Left colon (tissue), 2 donors: ENCODE measurements around the gene TMPRSS6. TPM values are rescaled to one million over a fixed set of nuclear protein-coding genes. Genes with fewer than 3 reads are reported as not detected.

Source experiments
- ATAC-seq: fragments of 200-7000 bp; cut with Tn5 transposase; one replicate; pipeline ENCODE4 v1.9.1; 2020; ENCODE audit warnings: mild to moderate bottlenecking, moderate library complexity
- DNase-seq, 2 donors: peaks; one replicate each; pipeline ENCODE4 v3.0.0-alpha.2; 2020
- intact Hi-C, 2 donors: fragments of 100-400 bp; cut with DNase I in 1 of 2; cut with micrococcal nuclease in 1 of 2; formaldehyde crosslinking; loops; one replicate each; pipeline versions ENCODE4 v1.11.2 to v1.14.0; 2022; cut with DNase I, micrococcal nuclease
- total RNA-seq, 2 donors: library from RNA; stranded (reverse); fragmentation: NEBNext Ultra II Directional; extraction: Animal tissue kit (Norgen Biotek cat#: 25700); gene quantifications; one replicate each; pipeline ENCODE4 v1.2.1, GENCODE V29; 2021
- donor health status: DM: no; HTN: no; CAD: no.
- donor health status: DM: yes; HTN: yes; CAD: no.

Gene TMPRSS6
- total RNA-seq, 2 donors from 2014 or later: 0.56 to 3.1 TPM

GRCh38 chr22:37044634-37045625, 64.6 kb downstream of the TMPRSS6 start:
- intact Hi-C loops: no loop called here
- no peak for DNase-seq
- ATAC-seq: no peak

DNA sequence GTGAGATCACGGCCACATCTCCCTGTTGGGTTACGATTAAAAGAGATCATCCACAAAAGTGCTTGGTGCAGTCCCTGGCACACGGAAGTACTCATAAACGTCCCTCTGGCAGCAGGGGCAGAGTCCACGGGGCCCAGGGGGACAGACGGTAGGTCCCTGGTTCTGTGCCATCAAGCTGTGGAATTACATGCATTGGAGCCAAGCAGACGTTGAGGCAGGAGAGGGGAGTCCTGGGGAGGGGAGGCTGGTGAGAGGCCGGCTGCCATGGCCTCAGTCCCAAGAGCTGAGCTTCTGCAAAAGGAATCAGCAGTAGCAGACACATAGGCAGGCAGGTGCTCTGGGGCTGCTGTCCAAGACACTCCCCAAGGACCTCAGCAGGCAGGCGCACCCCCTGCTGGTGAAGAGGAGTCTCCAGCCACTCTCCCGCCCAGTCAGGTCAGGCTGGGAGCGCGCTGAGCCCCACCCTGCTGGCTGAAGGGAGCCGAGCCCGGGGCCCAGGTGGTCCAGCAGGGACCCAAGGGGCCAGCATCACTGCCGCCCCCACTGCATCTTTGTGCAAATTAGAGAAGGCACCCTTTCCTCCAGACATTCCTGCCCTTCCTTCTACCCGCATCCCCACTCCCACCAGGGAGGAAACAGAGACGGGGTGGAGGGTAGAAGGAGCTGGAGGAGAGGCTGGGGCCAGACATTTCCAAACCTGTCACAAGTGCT, 65.5 kb downstream of the TMPRSS6 start:
- DNase-seq (peak; percentile 88 to 89), ATAC-seq (peak; percentile 85)
- intact Hi-C loops: no loop called here

DNA sequence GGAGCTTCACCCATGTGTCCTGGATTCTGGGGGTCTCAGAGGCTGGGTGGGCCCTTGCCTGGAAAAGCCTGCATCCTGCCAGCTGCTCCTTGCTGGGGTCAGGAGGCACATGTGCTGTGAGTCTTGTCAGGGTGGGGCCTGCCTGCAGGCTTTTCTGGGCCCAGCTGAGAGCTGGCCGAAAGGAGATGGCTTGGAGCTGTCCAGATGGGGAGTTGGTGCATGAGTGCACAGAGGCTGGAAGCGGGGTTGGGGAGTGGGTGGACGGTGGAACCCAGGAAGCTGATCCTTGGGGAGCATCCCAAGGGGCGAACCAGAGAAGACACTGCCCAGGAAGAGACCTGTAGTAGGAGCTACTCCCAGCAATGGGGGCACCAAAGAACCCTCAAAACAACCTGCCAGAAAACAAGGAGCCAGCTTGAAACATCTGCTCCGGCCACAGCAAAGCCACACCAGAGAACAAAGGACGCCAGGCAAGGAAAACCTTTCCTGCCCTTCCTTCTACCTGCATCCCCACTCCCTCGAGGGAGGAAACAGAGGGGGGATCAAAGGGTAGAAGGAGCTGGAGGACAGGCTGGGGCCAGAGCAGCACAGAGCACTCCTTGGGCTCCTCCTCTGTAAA, 66.2 kb downstream of the TMPRSS6 start:
- peak; percentile 13 for ATAC-seq

DNA sequence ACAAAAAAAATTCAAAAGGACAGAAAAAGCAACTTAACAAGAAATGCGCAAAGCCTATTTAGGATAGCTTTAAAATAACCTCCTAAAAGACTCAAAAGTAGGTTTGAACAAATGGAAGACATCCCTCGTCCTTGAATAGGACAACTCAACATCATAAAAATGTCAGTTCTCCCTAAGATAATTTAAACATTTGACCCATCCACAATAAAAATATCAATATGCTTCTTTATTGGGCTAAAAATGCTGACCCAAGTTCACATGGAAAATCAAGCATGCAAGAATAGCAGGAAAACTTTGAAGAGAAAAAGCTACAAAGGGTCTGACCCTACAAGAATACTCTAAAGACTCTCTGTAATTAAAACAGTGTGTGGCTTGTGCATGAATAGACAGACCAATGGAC, 70.0 kb downstream of the TMPRSS6 start:
- no peak for DNase-seq
- intact Hi-C loops: no loop called here
- ATAC-seq: no peak

More for the DNA sequence above, 66.2 kb downstream of the TMPRSS6 start:
- intact Hi-C loops: no loop called here
- no peak for DNase-seq

GRCh38 chr22:37037669-37038068, 71.8 kb downstream of the TMPRSS6 start:
- DNase-seq: no peak
- ATAC-seq: no peak
- intact Hi-C loops: no loop called here

- ATAC-seq (no peak), DNase-seq (no peak)
- intact Hi-C loops: no loop called here
Observed at GRCh38 chr22:37036655-37037377, 72.7 kb downstream of the TMPRSS6 start.

DNA sequence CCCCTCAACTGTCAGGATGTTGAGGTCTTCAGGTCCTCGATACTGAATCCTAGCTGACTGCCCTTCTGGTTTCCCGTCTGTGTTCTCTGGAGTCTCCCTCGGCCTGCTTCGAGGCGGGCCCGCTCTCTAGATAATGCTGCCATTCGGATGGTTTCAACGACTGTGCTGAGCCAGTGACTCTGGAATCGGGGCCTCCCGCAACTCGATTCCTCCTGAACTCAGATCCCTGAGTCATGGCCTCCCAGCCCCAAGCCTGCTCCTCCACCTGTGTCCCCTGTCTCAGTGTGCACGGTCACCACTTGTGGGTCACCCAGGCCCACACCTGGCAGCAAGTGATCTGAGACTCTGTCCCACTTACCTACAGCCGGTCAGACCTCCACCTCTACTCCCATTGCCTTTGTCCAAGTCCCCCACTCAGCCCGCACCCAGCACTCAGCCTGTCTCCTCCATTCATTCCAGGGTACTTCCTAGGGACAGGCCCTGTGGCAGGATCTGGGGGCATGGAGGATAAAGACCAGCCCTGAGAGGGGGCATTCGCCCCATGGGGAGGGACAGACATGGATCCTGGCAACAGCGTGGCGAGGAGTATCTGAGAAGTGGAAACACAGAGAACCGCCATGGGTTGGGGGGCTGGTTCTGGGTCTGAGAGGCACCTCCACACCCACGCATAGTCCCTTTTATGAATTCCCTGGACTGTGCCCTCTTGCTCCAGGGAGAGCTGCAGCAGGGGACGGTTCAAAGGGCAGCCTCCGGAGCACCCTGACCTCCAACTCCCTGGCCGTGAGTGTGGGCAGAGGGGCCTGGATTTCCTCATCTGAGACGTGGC, 75.7 kb downstream of the TMPRSS6 start:
- intact Hi-C loops: no loop called here
- peak in 1 of 2 donors; percentile 37 for DNase-seq

DNA sequence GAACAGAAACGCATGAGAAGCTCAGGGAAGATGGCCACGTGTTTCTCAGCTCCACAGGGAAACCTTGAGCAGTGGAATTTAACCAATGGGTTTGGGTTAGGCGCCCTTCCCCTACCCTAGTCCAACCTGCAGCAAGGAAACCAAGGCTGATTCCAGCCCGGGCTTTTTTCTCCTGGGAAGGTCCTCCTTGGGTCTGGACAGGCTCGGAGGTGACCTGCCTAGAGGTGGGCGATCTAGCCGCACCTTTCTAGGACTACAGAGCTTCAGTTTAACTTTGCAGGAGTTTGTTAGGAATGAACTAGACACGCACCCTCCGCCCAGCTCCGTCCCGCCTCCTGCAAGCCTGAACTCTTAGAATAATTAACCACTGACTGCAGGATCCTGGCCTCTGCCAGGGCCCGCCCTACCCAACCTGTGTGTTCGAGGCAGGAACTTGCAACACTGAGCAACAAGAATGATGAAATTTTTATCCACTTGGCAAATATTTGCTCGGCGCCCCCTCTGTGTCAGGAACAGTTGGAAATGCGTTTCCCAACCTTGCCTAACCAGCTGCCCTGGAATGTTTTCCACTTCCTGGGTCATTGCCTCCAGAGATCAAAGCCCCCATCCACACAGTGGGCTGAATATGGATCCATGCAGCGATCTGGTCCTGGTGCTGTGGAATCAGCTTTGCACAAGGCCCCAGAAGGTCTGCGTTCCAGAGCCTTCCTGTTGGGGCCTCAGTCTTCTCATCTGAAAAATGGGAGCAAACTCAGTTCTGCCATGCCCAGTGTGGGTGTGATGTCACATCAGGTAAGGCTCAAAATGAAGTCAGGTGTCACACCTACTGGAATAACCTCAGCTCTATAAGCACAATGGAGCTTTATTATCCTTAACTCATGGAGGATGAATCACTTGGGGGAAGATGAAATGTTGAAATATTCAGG, 76.7 kb downstream of the TMPRSS6 start:
- DNase-seq: peak; percentile 84 to 91
- intact Hi-C loops: no loop called here
- ATAC-seq: peak; percentile 85

More for the DNA sequence above, 75.7 kb downstream of the TMPRSS6 start:
- ATAC-seq: peak; percentile 40

GRCh38 chr22:37032134-37032534, 77.4 kb downstream of the TMPRSS6 start:
- ATAC-seq: peak; percentile 26
- intact Hi-C loops: no loop called here
- no peak for DNase-seq

- intact Hi-C loops: no loop called here
- DNase-seq (peak in 1 of 2 donors; percentile 6), ATAC-seq (no peak)
Observed at GRCh38 chr22:37030560-37031281, 78.8 kb downstream of the TMPRSS6 start.

- intact Hi-C loops: no loop called here
- ATAC-seq: no peak
- peak in 1 of 2 donors; percentile 23 for DNase-seq
Observed at GRCh38 chr22:37028692-37029674, 80.5 kb downstream of the TMPRSS6 start.

- intact Hi-C loops: no loop called here
- no peak for ATAC-seq
Observed at GRCh38 chr22:37027556-37027955, 82.0 kb downstream of the TMPRSS6 start.

GRCh38 chr22:37026325-37026724, 83.2 kb downstream of the TMPRSS6 start:
- DNase-seq (no peak), ATAC-seq (no peak)
- intact Hi-C loops: no loop called here

More at GRCh38 chr22:37027556-37027955, 82.0 kb downstream of the TMPRSS6 start:
- DNase-seq: no peak

DNA sequence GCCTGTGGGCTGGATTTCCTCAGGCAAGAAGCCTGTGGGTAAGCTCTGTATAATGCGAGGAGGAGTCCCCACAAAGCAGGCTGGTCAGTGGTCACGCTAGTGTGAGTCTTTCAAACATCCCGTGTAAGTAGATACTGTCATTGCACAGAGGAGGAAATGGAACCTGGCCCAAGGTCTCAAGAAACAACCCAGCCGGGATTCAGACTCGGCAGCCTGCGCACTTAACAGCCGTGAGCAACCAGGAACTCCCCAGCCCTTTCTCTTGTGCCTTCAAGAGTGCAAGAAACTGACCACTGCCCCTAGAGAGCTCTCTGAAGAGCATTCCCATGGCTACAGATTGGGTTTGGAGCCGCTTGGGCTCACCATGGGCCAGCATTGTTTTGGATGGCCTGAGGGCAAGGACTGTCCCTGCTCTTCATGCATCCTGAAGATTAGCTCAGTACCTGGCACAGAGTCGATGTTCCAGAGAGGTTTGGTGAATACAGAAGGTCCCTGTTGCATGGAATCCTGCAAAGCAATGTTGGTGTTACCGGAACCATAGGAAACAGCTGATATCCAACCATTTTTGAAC, 83.9 kb downstream of the TMPRSS6 start:
- peak in 1 of 2 donors; percentile 56 for DNase-seq

More for the DNA sequence above, 83.9 kb downstream of the TMPRSS6 start:
- peak; percentile 19 for ATAC-seq
- intact Hi-C loops: no loop called here
